SJSA1 (cell line): ENCODE data around the gene ANKS1A. TPM values are rescaled to one million over a fixed set of nuclear protein-coding genes. Genes with fewer than 3 reads are reported as not detected.

Experiments
- DNase-seq, 2 experiments: peaks; one replicate each; pipeline ENCODE4 v3.0.0-alpha.2; 2015 to 2020; ENCODE audit warnings: low spot score in 2 of 2, low read depth in 1 of 2
- H3K27ac ChIP-seq: fragments of 250-450 bp; sonication (Bioruptor Pico); 2 replicates; pipeline ENCODE4 v1.5.1; 2020; ENCODE audit warnings: mild to moderate bottlenecking, moderate library complexity
- H3K27me3 ChIP-seq: fragments of 250-450 bp; sonication (Bioruptor Pico); replicated peaks from 2 replicates; pipeline ENCODE4 v1.5.1; 2020; ENCODE audit warnings: mild to moderate bottlenecking, moderate library complexity
- H3K36me3 ChIP-seq: fragments of 250-450 bp; sonication (Bioruptor Pico); 2 replicates; pipeline ENCODE4 v1.5.1; 2020; ENCODE audit warnings: mild to moderate bottlenecking
- H3K4me1 ChIP-seq: fragments of 250-450 bp; sonication (Bioruptor Pico); replicated peaks from 2 replicates; pipeline ENCODE4 v1.6.1; 2021; ENCODE audit warnings: mild to moderate bottlenecking
- H3K4me3 ChIP-seq: fragments of 250-450 bp; sonication (Bioruptor Pico); 2 replicates; pipeline ENCODE4 v1.5.1; 2020; ENCODE audit warnings: mild to moderate bottlenecking
- H3K9me3 ChIP-seq: fragments of 250-450 bp; sonication (Bioruptor Pico); replicated peaks from 2 replicates; pipeline ENCODE4 v1.5.1; 2020; ENCODE audit warnings: mild to moderate bottlenecking
- total RNA-seq: library from RNA; depleted of rRNA; stranded (reverse); fragments of >200 nt; shearing (Covaris generic); gene quantifications from 2 replicates; pipeline ENCODE4 v1.2.3, GENCODE V29; 2014

The ANKS1A gene
- total RNA-seq, 1 experiment from 2014 or later: 8.1 TPM

- H3K4me3 ChIP-seq: no peak overlapping the region
- no peaks in the 10 kb centered on the region for H3K27me3 ChIP-seq
- no peak overlapping the region for H3K27ac ChIP-seq
- H3K36me3 ChIP-seq: no peaks in the 10 kb centered on the region
- H3K4me1 ChIP-seq: no peaks in the 10 kb centered on the region
- DNase-seq: no peak
- H3K9me3 ChIP-seq: no peaks in the 10 kb centered on the region
These were observed 51.0 kb downstream of the ANKS1A start for GRCh38 chr6:34940030-34940434.

- Histone ChIP-seq H3K4me3 (no peak overlapping the region), H3K27ac (no peak overlapping the region), H3K4me1 (no peaks in the 10 kb centered on the region), H3K9me3 (no peaks in the 10 kb centered on the region), H3K27me3 (no peaks in the 10 kb centered on the region), H3K36me3 (no peaks in the 10 kb centered on the region)
- DNase-seq: no peak
These were observed 52.4 kb downstream of the ANKS1A start for GRCh38 chr6:34941421-34941820.

GRCh38 chr6:34945317-34945716 is 56.3 kb downstream of the ANKS1A start:
- no peak for DNase-seq
- H3K4me3 ChIP-seq: no peak overlapping the region
- no peaks in the 10 kb centered on the region for H3K9me3 ChIP-seq
- H3K27me3 ChIP-seq: no peaks in the 10 kb centered on the region
- no peaks in the 10 kb centered on the region for H3K4me1 ChIP-seq
- no peak overlapping the region for H3K27ac ChIP-seq
- H3K36me3 ChIP-seq: no peaks in the 10 kb centered on the region

GRCh38 chr6:34947561-34947960 is 58.5 kb downstream of the ANKS1A start:
- Histone ChIP-seq H3K27me3 (no peaks in the 10 kb centered on the region), H3K9me3 (no peaks in the 10 kb centered on the region), H3K36me3 (no peaks in the 10 kb centered on the region), H3K4me1 (no peaks in the 10 kb centered on the region), H3K27ac (no peak overlapping the region), H3K4me3 (no peak overlapping the region)
- no peak for DNase-seq

GRCh38 chr6:34949636-34950035 is 60.6 kb downstream of the ANKS1A start:
- H3K27ac ChIP-seq: no peak overlapping the region
- DNase-seq: no peak
- H3K9me3 ChIP-seq: no peaks in the 10 kb centered on the region
- H3K4me1 ChIP-seq: peaks cover 14% of the 10 kb centered on the region
- H3K4me3 ChIP-seq: no peak overlapping the region
- no peaks in the 10 kb centered on the region for H3K27me3 ChIP-seq
- H3K36me3 ChIP-seq: no peaks in the 10 kb centered on the region

GRCh38 chr6:34950849-34951248 is 61.8 kb downstream of the ANKS1A start:
- Histone ChIP-seq H3K27ac (no peak overlapping the region), H3K36me3 (no peaks in the 10 kb centered on the region), H3K27me3 (no peaks in the 10 kb centered on the region), H3K4me1 (peaks cover 14% of the 10 kb centered on the region), H3K4me3 (no peak overlapping the region), H3K9me3 (no peaks in the 10 kb centered on the region)
- DNase-seq: no peak

GRCh38 chr6:34951731-34952130 is 62.7 kb downstream of the ANKS1A start:
- Histone ChIP-seq H3K9me3 (no peaks in the 10 kb centered on the region), H3K27me3 (no peaks in the 10 kb centered on the region), H3K27ac (no peak overlapping the region), H3K4me3 (no peak overlapping the region), H3K4me1 (peaks cover 14% of the 10 kb centered on the region), H3K36me3 (no peaks in the 10 kb centered on the region)
- no peak for DNase-seq

GRCh38 chr6:34953061-34954025 is 64.3 kb downstream of the ANKS1A start:
- DNase-seq: peak in 1 of 2 experiments; percentile 55

GRCh38 chr6:34955442-34955841 is 66.4 kb downstream of the ANKS1A start:
- Histone ChIP-seq H3K27me3 (no peaks in the 10 kb centered on the region), H3K4me3 (no peak overlapping the region), H3K36me3 (no peaks in the 10 kb centered on the region), H3K27ac (no peak overlapping the region), H3K4me1 (peaks cover 14% of the 10 kb centered on the region), H3K9me3 (no peaks in the 10 kb centered on the region)
- no peak for DNase-seq

More at GRCh38 chr6:34953061-34954025, 64.3 kb downstream of the ANKS1A start:
- H3K27ac ChIP-seq: peak overlapping the region; percentile 32
- H3K4me3 ChIP-seq: no peak overlapping the region
- no peaks in the 10 kb centered on the region for H3K36me3 ChIP-seq
- H3K9me3 ChIP-seq: no peaks in the 10 kb centered on the region
- H3K4me1 ChIP-seq: peaks cover 14% of the 10 kb centered on the region
- H3K27me3 ChIP-seq: no peaks in the 10 kb centered on the region

GRCh38 chr6:34957231-34957783 is 68.3 kb downstream of the ANKS1A start:
- H3K4me1 ChIP-seq: peaks cover 14% of the 10 kb centered on the region
- no peaks in the 10 kb centered on the region for H3K9me3 ChIP-seq
- H3K36me3 ChIP-seq: no peaks in the 10 kb centered on the region
- no peak for DNase-seq
- no peaks in the 10 kb centered on the region for H3K27me3 ChIP-seq
- no peak overlapping the region for H3K27ac ChIP-seq
- no peak overlapping the region for H3K4me3 ChIP-seq

GRCh38 chr6:34958734-34959133 is 69.7 kb downstream of the ANKS1A start:
- Histone ChIP-seq H3K27ac (no peak overlapping the region), H3K36me3 (no peaks in the 10 kb centered on the region), H3K27me3 (no peaks in the 10 kb centered on the region), H3K9me3 (no peaks in the 10 kb centered on the region), H3K4me3 (no peak overlapping the region), H3K4me1 (peaks cover 6% of the 10 kb centered on the region)
- no peak for DNase-seq

GRCh38 chr6:34959224-34959623 is 70.2 kb downstream of the ANKS1A start:
- Histone ChIP-seq H3K4me3 (no peak overlapping the region), H3K36me3 (no peaks in the 10 kb centered on the region), H3K27ac (no peak overlapping the region), H3K27me3 (no peaks in the 10 kb centered on the region), H3K9me3 (no peaks in the 10 kb centered on the region), H3K4me1 (peaks cover 1% of the 10 kb centered on the region)
- DNase-seq: no peak

- no peaks in the 10 kb centered on the region for H3K36me3 ChIP-seq
- no peak for DNase-seq
- no peak overlapping the region for H3K27ac ChIP-seq
- H3K4me3 ChIP-seq: no peak overlapping the region
- H3K27me3 ChIP-seq: no peaks in the 10 kb centered on the region
- H3K9me3 ChIP-seq: no peaks in the 10 kb centered on the region
- H3K4me1 ChIP-seq: no peaks in the 10 kb centered on the region
These were observed 72.0 kb downstream of the ANKS1A start for GRCh38 chr6:34961082-34961481.

GRCh38 chr6:34961574-34961973 is 72.5 kb downstream of the ANKS1A start:
- Histone ChIP-seq H3K36me3 (no peaks in the 10 kb centered on the region), H3K27ac (no peak overlapping the region)
- no peak for DNase-seq

More at GRCh38 chr6:34961574-34961973, 72.5 kb downstream of the ANKS1A start:
- no peaks in the 10 kb centered on the region for H3K9me3 ChIP-seq
- H3K4me3 ChIP-seq: no peak overlapping the region
- H3K4me1 ChIP-seq: no peaks in the 10 kb centered on the region
- no peaks in the 10 kb centered on the region for H3K27me3 ChIP-seq
